HEK293 (cell line): Measurements from ENCODE around the gene DCANP1.

ENCODE experiments used
- CTCF ChIA-PET: fragments of 350-600 bp; formaldehyde crosslinking; extraction: SDS; loops from one replicate; lab custom pipeline; 2021; ENCODE audit warnings: antibody characterized with exemption; lab: Yijun Ruan, JAX
- POLR2A ChIA-PET: fragments of 300-600 bp; formaldehyde crosslinking; extraction: SDS; loops from one replicate; lab custom pipeline; 2020; ENCODE audit warnings: antibody characterized with exemption, inconsistent platforms; lab: Yijun Ruan, JAX
- H3K27ac ChIP-seq: fragments of 200-500 bp; sonication (Bioruptor generic); 2 replicates; pipeline ENCODE4 v1.5.1; 2014; ENCODE audit warnings: low read depth, low read length, control low read depth, inconsistent platforms; ENCODE audit errors: extremely low read depth
- H3K36me3 ChIP-seq, 2 experiments: fragments of 200-500 bp in 1 of 2; sonication (Bioruptor generic) in 1 of 2; 1 replicate in 1 of 2; 2 replicates in 1 of 2; pipeline ENCODE4 v1.5.1; 2014 to 2017; ENCODE audit warnings: inconsistent platforms in 2 of 2, low read length in 2 of 2; ENCODE audit not compliant: control insufficient read depth in 2 of 2, insufficient read depth in 1 of 2
- H3K4me1 ChIP-seq: fragments of 200-500 bp; sonication (Bioruptor generic); 2 replicates; pipeline ENCODE4 v1.5.1; 2014; ENCODE audit warnings: mild to moderate bottlenecking, low read length, inconsistent platforms; ENCODE audit not compliant: control insufficient read depth, insufficient read depth
- H3K4me3 ChIP-seq: 2 replicates; pipeline ENCODE4 v1.5.1; 2011; ENCODE audit warnings: low read depth, mild to moderate bottlenecking, control low read depth, low read length, moderate library complexity
- H3K9me3 ChIP-seq: fragments of 200-500 bp; sonication (Bioruptor generic); 2 replicates; pipeline ENCODE4 v1.5.1; 2014; ENCODE audit warnings: low read depth, low read length, inconsistent platforms; ENCODE audit not compliant: control insufficient read depth, insufficient read depth
- CTCF ChIP-seq: fragments of 450-650 bp; formaldehyde crosslinking; IDR thresholded peaks from 2 replicates; pipeline ENCODE4 v1.5.1; 2016; ENCODE audit warnings: missing biosample characterization, missing genetic modification characterization
- INSM2 ChIP-seq: fragments of 450-650 bp; formaldehyde crosslinking; IDR thresholded peaks from 2 replicates; pipeline ENCODE4 v1.5.1; 2016; ENCODE audit warnings: missing biosample characterization, missing genetic modification characterization
- OSR2 ChIP-seq: fragments of 450-650 bp; formaldehyde crosslinking; IDR thresholded peaks from 2 replicates; pipeline ENCODE4 v1.5.1; 2016; ENCODE audit warnings: missing biosample characterization, missing genetic modification characterization
- PATZ1 ChIP-seq: fragments of 450-650 bp; formaldehyde crosslinking; IDR thresholded peaks from 2 replicates; pipeline ENCODE4 v1.5.1; 2016; ENCODE audit warnings: missing biosample characterization, missing genetic modification characterization
- REST ChIP-seq: fragments of 450-650 bp; formaldehyde crosslinking; IDR thresholded peaks from 2 replicates; pipeline ENCODE4 v1.5.1; 2016; ENCODE audit warnings: missing biosample characterization, missing genetic modification characterization
- SP2 ChIP-seq: fragments of 450-650 bp; formaldehyde crosslinking; IDR thresholded peaks from 2 replicates; pipeline ENCODE4 v1.5.1; 2016; ENCODE audit warnings: missing biosample characterization, missing genetic modification characterization
- ZBTB48 ChIP-seq: fragments of 450-650 bp; formaldehyde crosslinking; IDR thresholded peaks from 2 replicates; pipeline ENCODE4 v1.5.1; 2016; ENCODE audit warnings: missing biosample characterization, missing genetic modification characterization
- ZBTB7A ChIP-seq: fragments of 450-650 bp; formaldehyde crosslinking; IDR thresholded peaks from 2 replicates; pipeline ENCODE4 v1.5.1; 2016; ENCODE audit warnings: low read depth, missing biosample characterization, missing genetic modification characterization
- ZFP3 ChIP-seq: fragments of 450-650 bp; formaldehyde crosslinking; IDR thresholded peaks from 2 replicates; pipeline ENCODE4 v1.5.1; 2016; ENCODE audit warnings: low read depth, missing biosample characterization, missing genetic modification characterization
- ZFP41 ChIP-seq: fragments of 450-650 bp; formaldehyde crosslinking; IDR thresholded peaks from 2 replicates; pipeline ENCODE4 v1.5.1; 2016; ENCODE audit warnings: missing biosample characterization, missing genetic modification characterization, borderline replicate concordance
- ZNF114 ChIP-seq: fragments of 450-650 bp; formaldehyde crosslinking; IDR thresholded peaks from 2 replicates; pipeline ENCODE4 v1.5.0; 2017; ENCODE audit warnings: missing biosample characterization, missing genetic modification characterization
- ZNF121 ChIP-seq: fragments of 450-650 bp; formaldehyde crosslinking; IDR thresholded peaks from 2 replicates; pipeline ENCODE4 v1.5.1; 2016; ENCODE audit warnings: missing biosample characterization, missing genetic modification characterization
- ZNF148 ChIP-seq: fragments of 450-650 bp; formaldehyde crosslinking; IDR thresholded peaks from 2 replicates; pipeline ENCODE4 v1.5.0; 2017; ENCODE audit warnings: missing biosample characterization, missing genetic modification characterization, borderline replicate concordance
- ZNF157 ChIP-seq: fragments of 450-650 bp; formaldehyde crosslinking; IDR thresholded peaks from 2 replicates; pipeline ENCODE4 v1.5.1; 2016; ENCODE audit warnings: missing biosample characterization, missing genetic modification characterization
- ZNF19 ChIP-seq: fragments of 450-650 bp; formaldehyde crosslinking; IDR thresholded peaks from 2 replicates; pipeline ENCODE4; 2016; ENCODE audit warnings: missing biosample characterization, missing genetic modification characterization, low read depth
- ZNF394 ChIP-seq: fragments of 450-650 bp; formaldehyde crosslinking; IDR thresholded peaks from 2 replicates; pipeline ENCODE4 v1.5.1; 2016; ENCODE audit warnings: missing biosample characterization, missing genetic modification characterization, mild to moderate bottlenecking, moderate library complexity, borderline replicate concordance
- ZNF416 ChIP-seq: fragments of 450-650 bp; formaldehyde crosslinking; IDR thresholded peaks from 2 replicates; pipeline ENCODE4 v1.5.1; 2016; ENCODE audit warnings: missing biosample characterization, missing genetic modification characterization
- ZNF488 ChIP-seq: fragments of 450-650 bp; formaldehyde crosslinking; IDR thresholded peaks from 2 replicates; pipeline ENCODE4 v1.5.1; 2016; ENCODE audit warnings: missing biosample characterization, missing genetic modification characterization
- ZNF529 ChIP-seq: fragments of 450-650 bp; formaldehyde crosslinking; IDR thresholded peaks from 2 replicates; pipeline ENCODE4 v1.5.1; 2017; ENCODE audit warnings: missing genetic modification characterization, missing biosample characterization; ENCODE audit not compliant: insufficient replicate concordance
- ZNF561 ChIP-seq: fragments of 450-650 bp; IDR thresholded peaks from 2 replicates; pipeline ENCODE4 v1.5.1; 2018; ENCODE audit warnings: missing biosample characterization, missing genetic modification characterization, borderline replicate concordance
- ZNF600 ChIP-seq: fragments of 450-650 bp; formaldehyde crosslinking; IDR thresholded peaks from 2 replicates; pipeline ENCODE4 v1.5.1; 2016; ENCODE audit warnings: missing biosample characterization, missing genetic modification characterization
- ZNF664 ChIP-seq: fragments of 450-650 bp; formaldehyde crosslinking; IDR thresholded peaks from 2 replicates; pipeline ENCODE4 v1.5.1; 2016; ENCODE audit warnings: missing biosample characterization, missing genetic modification characterization
- ZNF747 ChIP-seq: fragments of 450-650 bp; formaldehyde crosslinking; IDR thresholded peaks from 2 replicates; pipeline ENCODE4 v1.5.1; 2016; ENCODE audit warnings: missing biosample characterization, missing genetic modification characterization
- ZNF776 ChIP-seq: fragments of 450-650 bp; formaldehyde crosslinking; IDR thresholded peaks from 2 replicates; pipeline ENCODE4 v1.5.0; 2017; ENCODE audit warnings: missing biosample characterization, missing genetic modification characterization, borderline replicate concordance

DCANP1 gene

GRCh38 chr5:135462304-135462703 lies 15.2 kb upstream of the DCANP1 start (continued):
- TF ChIP-seq REST (tag by site-specific recombination) (no peak), ZNF416 (tag by site-specific recombination) (no peak), CTCF (peak; percentile 65), ZNF747 (tag by site-specific recombination) (no peak), ZNF157 (tag by site-specific recombination) (no peak), INSM2 (no peak), ZBTB7A (tag by site-specific recombination) (no peak), ZNF561 (tag by site-specific recombination) (peak; percentile 77; the same call in 1 of the 2 replicates), PATZ1 (tag by site-specific recombination) (0 out of 2 replicates have a peak, but pooled peaks have one; percentile 28)

GRCh38 chr5:135461481-135462151 lies 14.5 kb upstream of the DCANP1 start:
- no peak for TF ChIP-seq ZNF394 (tag by site-specific recombination)
- TF ChIP-seq ZNF600 (tag by site-specific recombination), result no peak
- no peak for TF ChIP-seq ZNF529 (tag by site-specific recombination)
- no peak for TF ChIP-seq ZFP41 (tag by site-specific recombination)
- no peak for TF ChIP-seq ZFP3 (tag by site-specific recombination)
- TF ChIP-seq ZBTB48 (tag by site-specific recombination), result no peak
- TF ChIP-seq SP2 (tag by site-specific recombination), result no peak
- no peak for TF ChIP-seq ZNF148 (tag by site-specific recombination)
- no peak for TF ChIP-seq ZNF488 (tag by site-specific recombination)
- no peak for TF ChIP-seq ZNF19 (tag by site-specific recombination)
- no peak for TF ChIP-seq ZNF776 (tag by site-specific recombination)
- TF ChIP-seq OSR2 (tag by site-specific recombination), result no peak
- no peak for TF ChIP-seq ZNF121
- no peak for TF ChIP-seq ZNF664 (tag by site-specific recombination)
- TF ChIP-seq ZNF114 (tag by site-specific recombination), result no peak
- TF ChIP-seq, all 188 proteins: peak for 0
- H3K27ac ChIP-seq, result no peak overlapping the region
- no peaks in the 10 kb centered on the region for H3K4me1 ChIP-seq
- H3K36me3 ChIP-seq, result no peaks in the 10 kb centered on the region
- H3K9me3 ChIP-seq, result no peaks in the 10 kb centered on the region
- ChIA-PET CTCF (interaction anchor here (0.7 to 14.5 kb wide), 22 partner anchors 10 to 608 kb away, joined by 3 to 853 read pairs (median 5); partner anchors contain the start of genes DCANP1 and IL9), POLR2A (interaction anchor here (1.2 kb wide), 1 partner anchor 92 kb away, joined by 4 read pairs; no protein-coding TSS in a partner anchor)
- H3K4me3 ChIP-seq, result no peak overlapping the region
